ENCODE data around the gene MARCHF6. TPM values are rescaled to one million over a fixed set of nuclear protein-coding genes. Genes with fewer than 3 reads are reported as not detected.

The MARCHF6 gene
- total and polyA plus RNA-seq, 2 of the 8 experiments (the other 6 are each of a cell fraction or from before 2014, with no cell fraction given) = 93.1 to 118 TPM

GRCh38 chr5:10331341-10331796, 22.1 kb upstream of the MARCHF6 start:
- CTCF ChIA-PET (ENCODE audit: partially characterized antibody) = interaction anchor here (1.0 to 4.4 kb wide), 4 partner anchors 14 to 47 kb away, joined by 3 to 19 read pairs (median 5); no protein-coding TSS in a partner anchor
- H3K9ac ChIP-seq (replicated peaks in 1 of 4; ENCODE audit: extremely low read depth in 1 of 4, low read depth in 3 of 4, low read length in 3 of 4) = no peak overlapping the region
- peaks cover 16 to 46% (median 41%) of the 10 kb centered on the region in 4 experiments for H3K27me3 ChIP-seq (replicated peaks in 1 of 4; ENCODE audit: control insufficient read depth in 3 of 4, extremely low read depth in 1 of 4, insufficient read depth in 3 of 4, low read length in 3 of 4)
- H4K5ac ChIP-seq (ENCODE audit: insufficient read length, low read depth, low read length) = no peak overlapping the region
- no peaks in the 10 kb centered on the region for H4K20me1 ChIP-seq (replicated peaks in 1 of 2; ENCODE audit: control insufficient read depth in 1 of 2, insufficient read depth in 2 of 2, low read length in 2 of 2)
- no peak overlapping the region for H2BK20ac ChIP-seq (ENCODE audit: low read length)
- no peaks in the 10 kb centered on the region for H3K79me1 ChIP-seq (ENCODE audit: low read depth, low read length)
- no peak overlapping the region for H2AFZ ChIP-seq (ENCODE audit: low read length)
- no peak overlapping the region for H2BK120ac ChIP-seq (replicated peaks; ENCODE audit: low read depth, low read length)
- H3K4me1 ChIP-seq (replicated peaks in 1 of 4; ENCODE audit: control insufficient read depth in 3 of 4, insufficient read depth in 4 of 4, low read length in 3 of 4) = peaks cover 0 to 1% (median 0%) of the 10 kb centered on the region in 4 experiments; a peak in 2 of 7 replicates
- H4K91ac ChIP-seq (replicated peaks; ENCODE audit: insufficient read length, low read length) = no peak overlapping the region
- H3K4ac ChIP-seq (replicated peaks; ENCODE audit: insufficient read length, low read depth, low read length) = no peak overlapping the region
- H3K27ac ChIP-seq (ENCODE audit: low read depth, low read length) = no peak overlapping the region
- H3K79me2 ChIP-seq (ENCODE audit: control insufficient read depth in 1 of 2, insufficient read depth in 2 of 2, low read length in 2 of 2) = no peaks in the 10 kb centered on the region
- no peak overlapping the region for H3K4me2 ChIP-seq (ENCODE audit: insufficient read depth in 1 of 2, low read depth in 2 of 2, low read length in 2 of 2)
- FAIRE-seq (no peak), DNase-seq (ENCODE audit: low read depth in 1 of 2, low spot score in 2 of 2) (no peak)
- no peak overlapping the region for H3K23ac ChIP-seq (ENCODE audit: insufficient read length)
- H2BK15ac ChIP-seq (ENCODE audit: low read length) = peak overlapping the region; percentile 12; the same call in 1 of the 2 replicates
- no peaks in the 10 kb centered on the region for H3K36me3 ChIP-seq (ENCODE audit: control insufficient read depth in 2 of 4, insufficient read depth in 4 of 4, low read length in 3 of 4)
- H3K4me3 ChIP-seq (ENCODE audit: extremely low read depth in 1 of 4, insufficient read depth in 2 of 4, low read depth in 3 of 4, low read length in 4 of 4) = no peak overlapping the region
- TF ChIP-seq JUN (IDR thresholded peaks at IDR 0.05; ENCODE audit: low read depth, low read length) (no peak), POU5F1 (IDR thresholded peaks at IDR 0.05; ENCODE audit: low read depth, low read length) (no peak), POLR2AphosphoS5 (IDR thresholded peaks at IDR 0.05; ENCODE audit: low read depth, low read length) (no peak), CREB1 (IDR thresholded peaks at IDR 0.05) (no peak)
- no peak overlapping the region for H2AK5ac ChIP-seq (ENCODE audit: low read depth, low read length)
- H4K8ac ChIP-seq (ENCODE audit: extremely low read depth, insufficient read depth, low read length) = no peak overlapping the region
- no peak overlapping the region for H2BK12ac ChIP-seq (ENCODE audit: low read depth, low read length)
- no peak overlapping the region for H3K18ac ChIP-seq (ENCODE audit: extremely low read depth, low read length)
- H3K9me3 ChIP-seq (ENCODE audit: insufficient read depth in 2 of 2, low read depth in 1 of 2, low read length in 1 of 2) = no peaks in the 10 kb centered on the region
- POLR2A ChIA-PET (ENCODE audit: partially characterized antibody) = interaction anchor here (1.2 kb wide), 1 partner anchor 16 kb away, joined by 4 read pairs; no protein-coding TSS in a partner anchor
- H2BK5ac ChIP-seq (ENCODE audit: low read depth, low read length) = no peak overlapping the region
- H3K23me2 ChIP-seq (ENCODE audit: low read depth, low read length) = peaks cover 5% of the 10 kb centered on the region; the same call in 1 of the 2 replicates
- no peak overlapping the region for H3K56ac ChIP-seq (replicated peaks; ENCODE audit: insufficient read length, low read depth, low read length)
- H3K14ac ChIP-seq (ENCODE audit: insufficient read length) = no peak overlapping the region
- WGBS, 2 experiments (ENCODE audit: extremely low coverage in 1 of 2, insufficient coverage in 1 of 2, insufficient read length in 1 of 2, insufficient replicate concordance in 2 of 2, low coverage in 1 of 2, low lambda C conversion rate in 2 of 2, missing lambda C conversion rate in 1 of 2) = 82% methylated on average over 7 of the region's 7 CpGs; no CpG with 5 or more reads in 1 of the 2 experiments

Measured in H1 (cell line).